Raji (cell line): ENCODE results near the gene TBC1D21.

Source experiments
- POLR2A ChIP-seq: IDR thresholded peaks from 2 replicates; pipeline ENCODE4 v1.6.1; 2011; ENCODE audit warnings: low read depth, low read length, control low read depth; ENCODE audit not compliant: insufficient read depth

TBC1D21 gene

GRCh38 chr15:73937296-73937695 is 63.9 kb downstream of the TBC1D21 start:
- TF ChIP-seq POLR2A = no peak

GRCh38 chr15:73937726-73938125 is 64.4 kb downstream of the TBC1D21 start:
- TF ChIP-seq POLR2A = no peak
